NCI-H146 treated with DMSO at 0.1 percent for 48 hours (cell line): ENCODE data around the gene IER2.
"Not testable (repeated sequence)": the region's sequence is repeated elsewhere in the genome, so short reads cannot be mapped to it uniquely, and the experiment has no call there.

ENCODE experiments used
- DNase-seq: peaks from one replicate; lab custom pipeline; 2025; ENCODE audit not compliant: unreplicated experiment; lab: John Stamatoyannopoulos, UW

IER2 gene

GRCh38 chr19:13190781-13191540, 40.8 kb downstream of the IER2 start:
- no peak for DNase-seq

GRCh38 chr19:13195678-13196077, 45.5 kb downstream of the IER2 start:
- DNase-seq = no peak

GRCh38 chr19:13198634-13199033, 48.4 kb downstream of the IER2 start:
- no peak for DNase-seq

GRCh38 chr19:13202112-13202511, 51.9 kb downstream of the IER2 start:
- not testable (repeated sequence) for DNase-seq
